ENCODE measurements around the gene ZSWIM4. TPM values are rescaled to one million over a fixed set of nuclear protein-coding genes. Genes with fewer than 3 reads are reported as not detected.

Gene ZSWIM4
- total RNA-seq, 6 experiments from 2014 or later: 0.98 to 3.7 (median 1.7) TPM

GRCh38 chr19:13796301-13797057, 1.2 kb downstream of the ZSWIM4 start:
- Histone ChIP-seq H3K27me3 (no peaks in the 10 kb centered on the region), H3K27ac (peak overlapping the region; percentile 14 to 84 (median 77)), H3K36me3 (no peaks in the 10 kb centered on the region), H3K4me1 (peaks cover 0 to 10% (median 0%) of the 10 kb centered on the region in 4 donors), H3K9me3 (no peaks in the 10 kb centered on the region), H3K4me3 (peak overlapping the region in 1 of 3 donors; percentile 80)
- 31% methylated on average over 7 of the region's 12 CpGs for WGBS (ENCODE audit: insufficient coverage, low coverage, low lambda C conversion rate, missing lambda C conversion rate)
- intact Hi-C loops (cut with DNase I): no loop called here
- DNase-seq (peak in 1 of 3 donors; percentile 74), ATAC-seq (peak; percentile 6 to 55 (median 14))
- TF ChIP-seq CTCF (IDR thresholded peaks at IDR 0.05) (peak in 1 of 4 donors; percentile 14), POLR2A (IDR thresholded peaks at IDR 0.05) (no peak)

GRCh38 chr19:13797058-13797440, 1.8 kb downstream of the ZSWIM4 start:
- intact Hi-C loops (cut with DNase I): no loop called here
- Histone ChIP-seq H3K27me3 (no peaks in the 10 kb centered on the region), H3K4me1 (peaks cover 0 to 10% (median 0%) of the 10 kb centered on the region in 4 donors), H3K4me3 (no peak overlapping the region), H3K27ac (peak overlapping the region in 2 of 3 donors; percentile 14 to 84), H3K36me3 (no peaks in the 10 kb centered on the region), H3K9me3 (no peaks in the 10 kb centered on the region)
- ATAC-seq (no peak), DNase-seq (no peak)
- TF ChIP-seq POLR2A (IDR thresholded peaks at IDR 0.05): no peak
- no peak for TF ChIP-seq CTCF (IDR thresholded peaks at IDR 0.05)
- WGBS (ENCODE audit: insufficient coverage, low coverage, low lambda C conversion rate, missing lambda C conversion rate): 59% methylated on average over 2 of the region's 4 CpGs

DNA sequence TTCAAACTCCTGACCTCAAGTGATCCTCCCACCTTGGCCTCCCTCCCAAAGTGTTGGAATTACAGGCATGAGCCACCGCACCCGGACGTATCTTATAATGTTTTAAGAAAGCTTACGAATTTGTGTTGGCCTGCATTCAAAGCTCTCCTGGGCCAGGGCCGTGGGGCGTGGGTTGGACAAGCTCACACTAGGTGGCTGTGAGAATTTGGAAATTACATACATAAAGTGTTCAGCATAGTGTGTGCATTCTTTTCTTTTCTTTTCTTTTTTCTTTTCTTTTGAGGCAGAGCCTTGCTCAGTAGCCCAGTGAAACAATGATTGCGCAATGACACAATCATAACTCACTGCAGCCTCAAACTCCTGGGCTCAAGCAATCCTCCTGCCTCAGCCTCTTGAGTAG, 2.6 kb downstream of the ZSWIM4 start:
- Histone ChIP-seq H3K4me1 (peaks cover 0 to 10% (median 0%) of the 10 kb centered on the region in 4 donors), H3K27me3 (no peaks in the 10 kb centered on the region), H3K4me3 (no peak overlapping the region), H3K36me3 (no peaks in the 10 kb centered on the region), H3K9me3 (no peaks in the 10 kb centered on the region), H3K27ac (no peak overlapping the region)
- 69% methylated on average over 4 of the region's 7 CpGs for WGBS (ENCODE audit: insufficient coverage, low coverage, low lambda C conversion rate, missing lambda C conversion rate)
- intact Hi-C loops (cut with DNase I): no loop called here
- TF ChIP-seq CTCF (IDR thresholded peaks at IDR 0.05) (no peak), POLR2A (IDR thresholded peaks at IDR 0.05) (no peak)
- no peak for ATAC-seq
- no peak for DNase-seq

- ATAC-seq: no peak
- H3K4me3 ChIP-seq: no peak overlapping the region
- H3K9me3 ChIP-seq: no peaks in the 10 kb centered on the region
- intact Hi-C loops (cut with DNase I): no loop called here
- peaks cover 0 to 6% (median 0%) of the 10 kb centered on the region in 4 donors for H3K4me1 ChIP-seq
- no peaks in the 10 kb centered on the region for H3K36me3 ChIP-seq
- TF ChIP-seq CTCF (IDR thresholded peaks at IDR 0.05) (no peak), POLR2A (IDR thresholded peaks at IDR 0.05) (no peak)
- no peak for DNase-seq
- 100% methylated on average over 8 of the region's 22 CpGs for WGBS (ENCODE audit: insufficient coverage, low coverage, low lambda C conversion rate, missing lambda C conversion rate)
- H3K27me3 ChIP-seq: no peaks in the 10 kb centered on the region
- no peak overlapping the region for H3K27ac ChIP-seq
These were observed 4.4 kb downstream of the ZSWIM4 start for GRCh38 chr19:13799669-13800068.

All from right lobe of liver (tissue), 6 donors.